NCI-H526 (cell line): ENCODE measurements around the gene GBE1.
A peak's percentile ranks its signal among the peaks of the same experiment; 100 is the strongest.

ENCODE experiments used
- DNase-seq, 2 experiments: peaks; one replicate each; lab custom pipeline; 2025; lab: John Stamatoyannopoulos, UW

Gene GBE1

GRCh38 chr3:81699536-81700320 is 61.7 kb downstream of the GBE1 start:
- DNase-seq = no peak

- DNase-seq = no peak
Measured at GRCh38 chr3:81696090-81696489, 65.4 kb downstream of the GBE1 start.

GRCh38 chr3:81695302-81695701 is 66.1 kb downstream of the GBE1 start:
- DNase-seq = no peak

- no peak for DNase-seq
Measured at GRCh38 chr3:81694662-81695061, 66.8 kb downstream of the GBE1 start.

- no peak for DNase-seq
Measured at GRCh38 chr3:81692766-81693165, 68.7 kb downstream of the GBE1 start.

GRCh38 chr3:81689617-81690016 is 71.8 kb downstream of the GBE1 start:
- DNase-seq = no peak

GRCh38 chr3:81684751-81685395 is 76.6 kb downstream of the GBE1 start:
- DNase-seq = no peak

GRCh38 chr3:81676706-81677456 is 84.6 kb downstream of the GBE1 start:
- no peak for DNase-seq

- DNase-seq = no peak
Measured at GRCh38 chr3:81674690-81675089, 86.8 kb downstream of the GBE1 start.

GRCh38 chr3:81668283-81668682 is 93.2 kb downstream of the GBE1 start:
- no peak for DNase-seq

- peak in 1 of 2 experiments; percentile 3 for DNase-seq
Measured at GRCh38 chr3:81666502-81667121, 94.8 kb downstream of the GBE1 start.

GRCh38 chr3:81663114-81663513 is 98.3 kb downstream of the GBE1 start:
- no peak for DNase-seq

GRCh38 chr3:81660036-81660435 is 101.4 kb downstream of the GBE1 start:
- no peak for DNase-seq

GRCh38 chr3:81658322-81658997 is 103.0 kb downstream of the GBE1 start:
- no peak for DNase-seq

- no peak for DNase-seq
Measured at GRCh38 chr3:81651139-81651538, 110.3 kb downstream of the GBE1 start.

- DNase-seq = no peak
Measured at GRCh38 chr3:81650187-81650586, 111.3 kb downstream of the GBE1 start.

- DNase-seq = no peak
Measured at GRCh38 chr3:81645248-81645647, 116.2 kb downstream of the GBE1 start.

- peak; percentile 9 to 43 for DNase-seq
Measured at GRCh38 chr3:81643721-81644120, 117.7 kb downstream of the GBE1 start.

GRCh38 chr3:81638480-81638879 is 123.0 kb downstream of the GBE1 start:
- no peak for DNase-seq

- no peak for DNase-seq
Measured at GRCh38 chr3:81632659-81633058, 128.8 kb downstream of the GBE1 start.

- DNase-seq = no peak
Measured at GRCh38 chr3:81624756-81625155, 136.7 kb downstream of the GBE1 start.

- no peak for DNase-seq
Measured at GRCh38 chr3:81622395-81622794, 139.1 kb downstream of the GBE1 start.
